ENCODE measurements around the gene CALR3.
A peak's percentile ranks its signal among the peaks of the same experiment; 100 is the strongest.
"Not testable (repeated sequence)": the region's sequence is repeated elsewhere in the genome, so short reads cannot be mapped to it uniquely, and the experiment has no call there.

CALR3 gene

GRCh38 chr19:16497042-16497441, 1.1 kb upstream of the CALR3 start:
- H3K27ac ChIP-seq, result no peak overlapping the region
- no peaks in the 10 kb centered on the region for H3K27me3 ChIP-seq
- no peaks in the 10 kb centered on the region for H3K9me3 ChIP-seq
- H3K4me1 ChIP-seq, result peaks cover 24% of the 10 kb centered on the region
- peak overlapping the region; percentile 94 for H3K4me2 ChIP-seq
- H3K36me3 ChIP-seq, result peaks cover 14% of the 10 kb centered on the region
- peak overlapping the region; percentile 82 for H3K4me3 ChIP-seq
- H4K20me1 ChIP-seq, result no peaks in the 10 kb centered on the region
- H3K9ac ChIP-seq, result peak overlapping the region; percentile 73
- no peak for TF ChIP-seq Cebpa-rat (IDR thresholded peaks at IDR 0.05)

DNA sequence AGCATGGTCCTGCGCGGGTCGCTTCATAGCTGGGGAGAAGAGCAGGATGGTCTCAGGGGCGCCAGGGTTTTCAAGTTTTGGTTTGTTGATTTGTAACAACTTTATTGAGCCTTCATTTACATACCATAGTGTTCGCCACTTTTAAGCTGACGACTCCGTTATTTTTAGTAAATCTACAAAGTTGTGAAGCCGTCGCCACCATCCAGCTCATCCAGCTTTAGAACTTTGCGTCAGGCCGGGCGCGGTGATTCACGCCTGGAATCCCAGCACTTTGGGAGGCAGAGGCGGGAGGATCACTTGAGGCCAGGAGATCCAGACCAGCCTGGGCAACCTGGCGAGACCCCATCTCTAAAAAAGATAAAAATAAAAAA, 631 bp upstream of the CALR3 start:
- no peak for TF ChIP-seq Cebpa-rat (IDR thresholded peaks at IDR 0.05)
- Histone ChIP-seq H3K9ac (peak overlapping the region; percentile 73), H3K9me3 (no peaks in the 10 kb centered on the region), H3K36me3 (peaks cover 9% of the 10 kb centered on the region), H3K27ac (0 out of 2 replicates have a peak overlapping the region, but pooled peaks have one; percentile 35), H3K27me3 (no peaks in the 10 kb centered on the region), H4K20me1 (no peaks in the 10 kb centered on the region), H3K4me2 (peak overlapping the region; percentile 94), H3K4me1 (peaks cover 24% of the 10 kb centered on the region), H3K4me3 (peak overlapping the region; percentile 82)

GRCh38 chr19:16486476-16486875, 9.5 kb downstream of the CALR3 start:
- H3K36me3 ChIP-seq, H3K4me1 ChIP-seq, H3K4me3 ChIP-seq, H3K27me3 ChIP-seq, H3K4me2 ChIP-seq, H4K20me1 ChIP-seq, H3K27ac ChIP-seq, H3K9ac ChIP-seq, H3K9me3 ChIP-seq: not testable (repeated sequence)

GRCh38 chr19:16482745-16483144, 13.2 kb downstream of the CALR3 start:
- Histone ChIP-seq H3K4me1 (no peaks in the 10 kb centered on the region), H3K9ac (no peak overlapping the region), H3K27me3 (no peaks in the 10 kb centered on the region), H3K27ac (no peak overlapping the region), H3K9me3 (no peaks in the 10 kb centered on the region), H4K20me1 (no peaks in the 10 kb centered on the region), H3K36me3 (no peaks in the 10 kb centered on the region), H3K4me2 (no peak overlapping the region), H3K4me3 (no peak overlapping the region)
- no peak for TF ChIP-seq Cebpa-rat (IDR thresholded peaks at IDR 0.05)

GRCh38 chr19:16477311-16477710, 18.7 kb downstream of the CALR3 start:
- H3K27ac ChIP-seq, result no peak overlapping the region
- no peaks in the 10 kb centered on the region for H3K36me3 ChIP-seq
- H3K4me2 ChIP-seq, result no peak overlapping the region
- no peak overlapping the region for H3K9ac ChIP-seq
- H4K20me1 ChIP-seq, result no peaks in the 10 kb centered on the region
- peaks cover 3% of the 10 kb centered on the region for H3K4me1 ChIP-seq
- no peak for TF ChIP-seq Cebpa-rat (IDR thresholded peaks at IDR 0.05)
- no peaks in the 10 kb centered on the region for H3K27me3 ChIP-seq
- H3K4me3 ChIP-seq, result no peak overlapping the region
- 0 out of 2 replicates have a peak, but pooled peaks cover 6% of the 10 kb centered on the region for H3K9me3 ChIP-seq

- Histone ChIP-seq H4K20me1 (peaks cover 2% of the 10 kb centered on the region), H3K4me1 (peaks cover 5% of the 10 kb centered on the region), H3K4me2 (no peak overlapping the region), H3K27ac (no peak overlapping the region), H3K27me3 (no peaks in the 10 kb centered on the region), H3K9me3 (0 out of 2 replicates have a peak, but pooled peaks cover 6% of the 10 kb centered on the region), H3K4me3 (no peak overlapping the region), H3K9ac (no peak overlapping the region), H3K36me3 (no peaks in the 10 kb centered on the region)
- no peak for TF ChIP-seq Cebpa-rat (IDR thresholded peaks at IDR 0.05)
Observed at GRCh38 chr19:16476401-16476800, 19.6 kb downstream of the CALR3 start.

GRCh38 chr19:16473875-16474392, 22.0 kb downstream of the CALR3 start:
- no peak overlapping the region for H3K9ac ChIP-seq
- 0 out of 2 replicates have a peak, but pooled peaks cover 6% of the 10 kb centered on the region for H3K36me3 ChIP-seq
- no peak for TF ChIP-seq Cebpa-rat (IDR thresholded peaks at IDR 0.05)
- H3K9me3 ChIP-seq, result 0 out of 2 replicates have a peak, but pooled peaks cover 6% of the 10 kb centered on the region
- peaks cover 28% of the 10 kb centered on the region for H3K4me1 ChIP-seq
- peaks cover 27% of the 10 kb centered on the region for H4K20me1 ChIP-seq
- H3K27me3 ChIP-seq, result no peaks in the 10 kb centered on the region
- no peak overlapping the region for H3K27ac ChIP-seq
- H3K4me3 ChIP-seq, result no peak overlapping the region
- no peak overlapping the region for H3K4me2 ChIP-seq

GRCh38 chr19:16472992-16473391, 23.0 kb downstream of the CALR3 start:
- H3K27me3 ChIP-seq, result no peaks in the 10 kb centered on the region
- peaks cover 37% of the 10 kb centered on the region for H3K4me1 ChIP-seq
- no peak overlapping the region for H3K9ac ChIP-seq
- 0 out of 2 replicates have a peak, but pooled peaks cover 13% of the 10 kb centered on the region for H3K36me3 ChIP-seq
- no peak overlapping the region for H3K4me2 ChIP-seq
- peaks cover 36% of the 10 kb centered on the region for H4K20me1 ChIP-seq
- TF ChIP-seq Cebpa-rat (IDR thresholded peaks at IDR 0.05), result no peak
- H3K9me3 ChIP-seq, result 0 out of 2 replicates have a peak, but pooled peaks cover 6% of the 10 kb centered on the region
- H3K4me3 ChIP-seq, result no peak overlapping the region
- H3K27ac ChIP-seq, result no peak overlapping the region

DNA sequence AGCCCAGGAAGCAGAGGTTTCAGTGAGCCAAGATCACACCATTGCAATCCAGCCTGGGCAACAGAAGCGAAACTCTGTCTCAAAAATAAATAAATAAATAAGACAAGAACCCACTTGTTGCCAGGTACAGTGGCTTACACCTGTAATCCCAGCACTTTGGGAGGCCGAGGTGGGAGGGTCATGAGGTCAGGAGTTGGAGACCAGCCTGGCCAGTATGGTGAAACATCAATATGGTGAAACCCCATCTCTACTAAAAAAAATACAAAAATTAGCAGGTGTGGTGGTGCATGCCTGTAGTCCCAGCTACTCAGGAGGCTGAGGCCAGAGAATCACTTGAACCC, 23.4 kb downstream of the CALR3 start:
- H3K36me3 ChIP-seq, result 0 out of 2 replicates have a peak, but pooled peaks cover 17% of the 10 kb centered on the region
- H3K9ac ChIP-seq, result peak overlapping the region; percentile 78
- not testable (repeated sequence) for H3K27me3 ChIP-seq, H3K9me3 ChIP-seq
- peak overlapping the region; percentile 91 for H3K4me2 ChIP-seq
- H3K27ac ChIP-seq, result peak overlapping the region; percentile 68
- peak overlapping the region; percentile 99 for H3K4me3 ChIP-seq
- peaks cover 42% of the 10 kb centered on the region for H3K4me1 ChIP-seq
- H4K20me1 ChIP-seq, result peaks cover 41% of the 10 kb centered on the region

- H3K27me3 ChIP-seq, result no peaks in the 10 kb centered on the region
Observed at GRCh38 chr19:16470911-16471811, 24.8 kb downstream of the CALR3 start.

More at GRCh38 chr19:16470911-16471811, 24.8 kb downstream of the CALR3 start:
- H3K4me1 ChIP-seq, result peaks cover 43% of the 10 kb centered on the region
- H3K4me2 ChIP-seq, result peak overlapping the region; percentile 94
- TF ChIP-seq Cebpa-rat (IDR thresholded peaks at IDR 0.05), result no peak
- H3K27ac ChIP-seq, result peak overlapping the region; percentile 87
- peaks cover 55% of the 10 kb centered on the region for H4K20me1 ChIP-seq
- H3K9ac ChIP-seq, result peak overlapping the region; percentile 93
- H3K9me3 ChIP-seq, result 0 out of 2 replicates have a peak, but pooled peaks cover 6% of the 10 kb centered on the region
- peaks cover 26% of the 10 kb centered on the region; the same call in 1 of the 2 replicates for H3K36me3 ChIP-seq
- peak overlapping the region; percentile 99 for H3K4me3 ChIP-seq
